Femur (tissue), 1 donor: Measurements from ENCODE around the gene INSL3.

Source experiments
- DNase-seq: peaks from one replicate; pipeline ENCODE4 v3.0.0-alpha.2; 2017

INSL3 gene

GRCh38 chr19:17843908-17844490, 22.7 kb upstream of the INSL3 start:
- DNase-seq: no peak

DNA sequence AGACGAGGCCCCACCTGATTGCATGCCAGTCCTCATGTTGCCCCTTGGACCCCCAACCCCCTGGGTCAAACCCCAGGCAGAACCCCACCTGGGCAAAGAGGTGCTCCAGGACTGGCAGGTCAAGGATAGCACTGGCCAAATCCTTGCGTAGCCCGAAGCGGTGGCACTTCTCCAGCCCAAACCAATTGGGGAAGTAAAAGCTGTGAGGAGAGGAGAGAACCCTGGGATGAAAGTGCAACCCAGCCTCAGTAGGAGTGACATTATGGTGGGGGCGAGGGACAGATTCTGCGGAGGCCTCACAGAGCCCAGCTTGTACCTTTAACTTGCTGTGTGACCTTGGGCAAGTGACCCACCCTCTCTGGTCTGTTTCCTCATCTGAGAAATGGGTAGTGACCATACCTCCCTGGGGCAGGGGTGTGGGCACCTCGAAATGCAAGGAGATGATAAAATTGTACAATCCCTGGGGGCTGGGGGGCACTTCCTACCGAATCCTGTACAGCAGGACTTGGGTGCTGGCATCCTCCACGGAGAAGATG, 22.0 kb upstream of the INSL3 start:
- no peak for DNase-seq

GRCh38 chr19:17842663-17843291, 21.5 kb upstream of the INSL3 start:
- DNase-seq: no peak

DNA sequence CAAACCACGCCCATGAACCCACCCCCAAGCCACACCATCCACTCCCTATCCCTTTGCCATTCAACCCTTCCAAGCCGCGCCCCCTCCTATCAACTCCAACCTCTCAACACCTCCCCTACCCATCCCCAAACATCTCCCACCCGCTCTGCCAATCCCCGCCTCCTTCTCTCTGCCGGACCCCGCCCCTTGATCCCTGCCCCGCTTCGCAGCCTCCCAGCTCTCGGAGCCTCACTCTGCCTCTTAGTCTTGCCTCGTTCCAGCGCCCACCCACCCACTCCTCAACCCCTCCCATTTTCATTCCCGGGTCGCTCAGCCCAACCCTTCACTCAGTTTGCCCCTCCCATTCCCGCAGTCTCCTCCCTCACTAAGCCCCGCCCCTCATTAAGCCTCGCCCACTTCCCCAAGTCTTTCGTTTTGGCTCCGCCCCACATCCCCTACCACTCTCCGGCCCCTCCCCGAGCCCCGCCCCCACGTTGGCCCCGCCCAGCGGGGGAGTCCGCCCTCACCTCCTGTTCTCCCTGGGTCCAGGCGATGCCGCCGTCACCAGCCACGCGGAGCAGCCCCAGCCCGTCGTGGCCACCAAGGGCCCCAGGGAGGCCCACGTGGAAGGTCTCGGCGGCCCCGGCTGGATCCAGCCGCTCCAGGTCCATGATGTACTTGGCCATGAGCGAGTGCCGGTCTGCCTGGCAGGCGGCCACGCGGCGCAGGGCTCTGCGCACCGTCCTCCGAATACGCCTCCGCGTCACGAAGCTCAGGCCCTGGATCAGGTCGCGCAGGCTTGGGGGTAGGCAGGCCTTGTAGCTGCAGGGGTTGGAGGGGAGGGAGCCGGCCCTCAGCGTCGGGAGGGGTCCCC, 20.7 kb upstream of the INSL3 start:
- peak; percentile 92 for DNase-seq

GRCh38 chr19:17841371-17841809, 20.1 kb upstream of the INSL3 start:
- no peak for DNase-seq

- DNase-seq: no peak
Observed at GRCh38 chr19:17840019-17840418, 18.7 kb upstream of the INSL3 start.

DNA sequence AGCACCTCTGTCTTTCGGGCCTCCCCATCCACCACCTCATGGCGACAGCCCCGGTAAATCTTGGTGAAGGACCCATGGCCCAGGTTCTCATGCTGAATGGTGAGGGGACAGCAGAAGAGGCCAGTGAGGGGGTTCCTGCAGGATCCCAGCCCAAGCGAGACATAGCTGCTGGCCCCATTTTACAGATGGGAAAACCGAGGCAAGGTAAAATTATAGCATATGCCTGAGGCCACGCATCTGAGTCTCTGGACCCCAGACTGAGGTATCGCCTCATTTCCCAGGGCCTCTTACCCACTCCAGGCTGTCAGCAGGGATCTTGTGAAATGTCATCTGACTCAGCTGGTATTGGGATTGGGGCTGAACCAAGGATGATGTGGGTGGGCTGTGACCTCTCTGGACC, 16.7 kb upstream of the INSL3 start:
- no peak for DNase-seq

DNA sequence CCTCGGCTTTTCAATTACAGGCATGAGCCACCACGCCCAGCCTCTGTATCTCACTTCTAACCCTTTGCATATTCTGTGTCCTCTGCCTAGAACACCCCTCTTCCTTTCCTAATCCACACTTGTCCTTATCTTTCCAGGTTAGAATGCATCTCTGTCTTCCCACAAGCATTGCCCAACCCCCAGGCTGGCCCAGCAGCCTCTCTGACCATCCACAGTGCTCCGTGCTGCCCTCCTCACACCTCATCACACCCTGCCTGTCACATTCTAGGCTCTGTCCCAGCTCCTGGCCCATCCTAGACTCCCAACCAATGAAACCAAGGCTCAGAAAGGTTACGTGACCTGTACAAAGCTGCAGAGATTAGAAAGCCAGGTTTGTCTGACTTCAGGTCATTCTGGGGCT, 15.2 kb upstream of the INSL3 start:
- DNase-seq: no peak

GRCh38 chr19:17835182-17836006, 14.1 kb upstream of the INSL3 start:
- DNase-seq: no peak

GRCh38 chr19:17834350-17835181, 13.2 kb upstream of the INSL3 start:
- DNase-seq: no peak

GRCh38 chr19:17832443-17833208, 11.3 kb upstream of the INSL3 start:
- no peak for DNase-seq

GRCh38 chr19:17831419-17831888, 10.1 kb upstream of the INSL3 start:
- no peak for DNase-seq

DNA sequence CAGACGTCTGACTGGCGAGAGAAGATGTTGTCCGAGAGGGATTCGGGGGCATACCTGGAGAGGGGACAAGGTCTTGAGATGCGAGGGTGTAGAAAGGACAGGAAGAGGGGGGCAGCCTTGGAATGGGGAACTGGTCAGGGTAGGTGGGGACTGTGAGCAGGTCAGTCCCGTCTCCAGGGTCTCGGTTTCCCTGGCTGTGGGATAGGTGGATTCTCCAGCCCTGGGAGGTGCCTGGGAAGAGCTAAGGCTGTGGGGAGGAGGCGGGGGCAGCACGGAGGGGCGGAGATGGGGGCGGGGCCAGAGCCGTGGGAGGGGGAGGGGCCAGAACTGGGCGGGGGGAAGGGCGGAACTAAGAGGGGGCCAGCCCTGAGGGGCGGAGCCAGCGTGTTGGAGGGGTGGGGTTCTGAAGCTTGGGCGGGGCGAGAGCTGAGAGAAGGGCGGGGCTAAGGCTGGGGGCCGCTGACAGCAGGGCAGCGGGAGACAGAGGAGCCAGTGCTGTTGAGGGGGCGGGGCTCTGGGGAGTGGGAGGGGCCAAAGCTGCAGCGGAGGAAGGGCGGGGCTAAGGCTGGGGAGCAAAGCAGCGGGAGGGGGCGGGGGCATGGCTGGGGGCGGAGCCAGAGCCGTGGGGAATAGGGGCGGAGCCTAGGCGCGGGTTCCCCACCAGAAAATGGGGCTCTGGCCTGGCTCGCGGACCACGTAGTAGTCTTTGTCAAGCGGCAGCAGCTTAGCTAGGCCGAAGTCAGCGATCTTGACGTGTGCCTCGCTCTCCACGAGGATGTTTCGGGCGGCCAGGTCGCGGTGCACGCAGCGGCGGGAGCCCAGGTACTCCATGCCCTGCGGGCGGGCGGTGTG, 9.5 kb upstream of the INSL3 start:
- DNase-seq: peak; percentile 84

DNA sequence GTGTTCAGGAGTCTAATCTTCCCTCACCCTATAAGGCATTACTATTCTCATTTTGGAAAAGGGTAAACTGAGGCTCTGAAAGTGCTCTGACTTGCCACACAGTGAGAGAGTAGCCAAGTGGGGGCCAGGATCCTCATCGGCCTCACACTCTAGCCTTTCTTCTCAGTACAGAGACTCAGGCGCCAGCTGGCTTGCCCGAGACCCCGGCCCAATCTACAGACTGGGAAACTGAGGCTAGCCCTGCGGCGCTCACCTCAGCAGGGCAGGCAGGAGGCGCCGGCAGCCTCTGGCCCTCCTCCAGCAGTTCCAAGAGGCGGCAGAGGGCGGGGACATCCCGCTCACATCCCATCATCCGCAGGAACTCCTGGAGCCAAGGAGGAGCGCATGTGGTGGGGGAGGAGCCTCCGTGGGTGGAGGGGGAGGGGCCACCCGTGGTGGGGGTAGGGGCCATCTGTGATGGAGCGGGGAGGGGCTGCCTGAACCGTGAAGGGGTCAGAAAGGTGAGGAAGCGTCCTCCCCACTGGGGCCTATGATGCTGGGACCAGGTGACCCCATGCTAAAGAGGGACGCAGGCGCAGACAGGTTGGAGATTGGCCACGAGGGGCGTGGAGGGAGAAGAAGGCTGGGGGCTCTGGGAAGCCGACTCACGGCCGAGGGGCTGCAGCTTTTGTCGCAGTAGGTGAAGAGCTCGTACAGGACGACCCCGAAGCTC, 8.7 kb upstream of the INSL3 start:
- peak; percentile 54 for DNase-seq

DNA sequence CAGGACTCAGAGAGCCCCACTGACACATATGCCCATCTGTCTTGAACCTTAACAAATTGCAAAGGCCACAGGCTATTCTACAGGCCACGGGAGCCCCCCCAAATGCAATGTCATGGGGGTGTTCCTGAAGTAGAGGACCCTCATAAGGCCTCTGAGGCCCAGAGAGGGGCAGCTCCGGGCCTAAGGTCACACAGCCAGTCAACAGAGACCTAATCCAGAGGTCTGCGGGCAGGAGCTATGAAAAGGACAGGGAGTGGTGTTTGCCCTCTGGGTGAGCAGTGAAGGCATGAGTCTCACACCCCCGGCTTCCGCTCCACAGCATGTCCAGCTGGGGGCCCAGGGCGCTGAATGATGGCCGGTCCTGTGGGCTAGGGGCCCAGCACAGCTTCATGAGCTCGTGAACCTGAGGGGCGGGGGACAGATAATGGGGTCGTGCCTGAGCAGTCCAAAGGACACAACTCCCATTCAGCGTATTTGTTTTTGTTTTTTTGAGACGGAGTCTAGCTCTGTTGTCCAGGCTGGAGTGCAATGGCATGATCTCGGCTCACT, 5.3 kb upstream of the INSL3 start:
- no peak for DNase-seq

- DNase-seq: no peak
Observed at GRCh38 chr19:17824339-17824738, 3.0 kb upstream of the INSL3 start.

GRCh38 chr19:17817668-17818363, 3.5 kb downstream of the INSL3 start:
- DNase-seq: no peak

- DNase-seq: no peak
Observed at GRCh38 chr19:17812099-17812498, 9.2 kb downstream of the INSL3 start.
